Activated CD4-positive, alpha-beta T cell treated with anti-CD3 and anti-CD28 coated beads, Interleukin-2, amount 10 ng/mL, durations not matched to agents 24 days and 14 days (primary cell): Measurements from ENCODE around the gene RHOBTB3. TPM values are rescaled to one million over a fixed set of nuclear protein-coding genes. Genes with fewer than 3 reads are reported as not detected.

Source experiments
- DNase-seq: peaks from one replicate; pipeline ENCODE4 v3.0.0; 2022
- H3K27ac Mint-ChIP-seq: one replicate; pipeline ENCODE4 v1.8.0; 2022; ENCODE audit warnings: mild to moderate bottlenecking, mixed read lengths
- H3K27me3 Mint-ChIP-seq: one replicate; pipeline ENCODE4 v1.8.0; 2022; ENCODE audit warnings: mixed read lengths
- H3K36me3 Mint-ChIP-seq: one replicate; pipeline ENCODE4 v1.8.0; 2022; ENCODE audit warnings: low read depth, mild to moderate bottlenecking, mixed read lengths
- H3K4me1 Mint-ChIP-seq: one replicate; pipeline ENCODE4 v1.8.0; 2021; ENCODE audit warnings: mixed read lengths
- H3K4me3 Mint-ChIP-seq: one replicate; pipeline ENCODE4 v1.8.0; 2022; ENCODE audit warnings: mild to moderate bottlenecking, moderate library complexity, mixed read lengths
- H3K9me3 Mint-ChIP-seq: one replicate; pipeline ENCODE4 v1.8.0; 2021; ENCODE audit warnings: mixed read lengths
- intact Hi-C: fragments of 100-400 bp; cut with micrococcal nuclease; formaldehyde crosslinking; loops from one replicate; pipeline ENCODE4 v1.15.1; 2023
- total RNA-seq: library from RNA; stranded (reverse); gene quantifications from 2 replicates; pipeline ENCODE4 v1.2.3, GENCODE V29; 2022

The RHOBTB3 gene
- total RNA-seq, 1 donor from 2014 or later = 0.37 TPM

DNA sequence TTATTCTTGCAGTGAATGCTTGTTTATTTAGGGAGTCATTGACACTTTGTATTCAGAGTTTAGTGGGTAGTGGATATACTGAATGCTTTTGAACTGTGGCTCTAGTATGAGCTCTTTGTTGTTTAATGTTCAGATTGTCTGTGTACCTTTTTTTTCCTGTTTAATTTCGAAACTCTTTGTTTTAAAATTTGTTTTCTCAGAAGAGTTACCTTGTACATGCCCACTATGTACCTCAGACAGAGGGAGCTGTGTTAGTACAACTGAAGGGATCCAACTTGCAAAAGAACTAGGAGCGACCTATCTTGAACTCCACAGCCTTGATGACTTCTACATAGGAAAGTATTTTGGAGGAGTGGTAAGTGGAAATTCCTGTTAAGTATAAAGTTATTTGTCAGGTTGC is 17.0 kb downstream of the RHOBTB3 start:
- Mint-ChIP-seq H3K4me1 (peaks cover 9% of the 10 kb centered on the region), H3K36me3 (no peaks in the 10 kb centered on the region), H3K27me3 (peaks cover 28% of the 10 kb centered on the region), H3K27ac (no peak overlapping the region), H3K4me3 (no peak overlapping the region), H3K9me3 (no peaks in the 10 kb centered on the region)
- DNase-seq = no peak
- intact Hi-C loops = no loop called here

GRCh38 chr5:95754545-95754944 is 23.4 kb downstream of the RHOBTB3 start:
- no peaks in the 10 kb centered on the region for H3K36me3 Mint-ChIP-seq
- H3K27ac Mint-ChIP-seq = no peak overlapping the region
- DNase-seq = no peak
- no peak overlapping the region for H3K4me3 Mint-ChIP-seq
- intact Hi-C loops = no loop called here
- peaks cover 33% of the 10 kb centered on the region for H3K27me3 Mint-ChIP-seq
- H3K9me3 Mint-ChIP-seq = no peaks in the 10 kb centered on the region
- H3K4me1 Mint-ChIP-seq = peaks cover 3% of the 10 kb centered on the region

DNA sequence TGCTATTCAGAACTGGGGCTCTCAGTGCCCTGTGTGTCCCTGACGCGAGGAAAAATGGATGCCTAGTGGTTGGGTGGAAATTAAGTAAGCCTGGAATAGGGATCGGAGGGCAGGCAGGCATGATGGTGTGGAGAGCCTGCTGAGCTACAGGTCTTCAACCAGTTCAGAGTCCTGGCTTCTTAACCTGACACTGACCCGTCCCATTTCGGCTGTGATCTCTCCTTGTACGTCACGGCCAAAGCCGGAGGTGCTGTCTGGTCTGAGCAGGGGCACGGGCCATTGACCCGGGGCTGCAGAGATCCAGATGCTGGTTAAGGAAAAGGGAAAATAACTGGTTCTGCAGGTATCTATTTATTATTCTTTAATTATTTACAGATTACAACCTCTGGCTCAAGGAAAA is 27.9 kb downstream of the RHOBTB3 start:
- H3K27me3 Mint-ChIP-seq = peaks cover 39% of the 10 kb centered on the region
- no peak overlapping the region for H3K27ac Mint-ChIP-seq
- H3K9me3 Mint-ChIP-seq = no peaks in the 10 kb centered on the region
- no peak overlapping the region for H3K4me3 Mint-ChIP-seq
- peaks cover 23% of the 10 kb centered on the region for H3K4me1 Mint-ChIP-seq
- no peaks in the 10 kb centered on the region for H3K36me3 Mint-ChIP-seq
- DNase-seq = no peak
- intact Hi-C loops = no loop called here

GRCh38 chr5:95759634-95760033 is 28.5 kb downstream of the RHOBTB3 start:
- H3K27me3 Mint-ChIP-seq = peaks cover 38% of the 10 kb centered on the region
- no peak overlapping the region for H3K4me3 Mint-ChIP-seq

DNA sequence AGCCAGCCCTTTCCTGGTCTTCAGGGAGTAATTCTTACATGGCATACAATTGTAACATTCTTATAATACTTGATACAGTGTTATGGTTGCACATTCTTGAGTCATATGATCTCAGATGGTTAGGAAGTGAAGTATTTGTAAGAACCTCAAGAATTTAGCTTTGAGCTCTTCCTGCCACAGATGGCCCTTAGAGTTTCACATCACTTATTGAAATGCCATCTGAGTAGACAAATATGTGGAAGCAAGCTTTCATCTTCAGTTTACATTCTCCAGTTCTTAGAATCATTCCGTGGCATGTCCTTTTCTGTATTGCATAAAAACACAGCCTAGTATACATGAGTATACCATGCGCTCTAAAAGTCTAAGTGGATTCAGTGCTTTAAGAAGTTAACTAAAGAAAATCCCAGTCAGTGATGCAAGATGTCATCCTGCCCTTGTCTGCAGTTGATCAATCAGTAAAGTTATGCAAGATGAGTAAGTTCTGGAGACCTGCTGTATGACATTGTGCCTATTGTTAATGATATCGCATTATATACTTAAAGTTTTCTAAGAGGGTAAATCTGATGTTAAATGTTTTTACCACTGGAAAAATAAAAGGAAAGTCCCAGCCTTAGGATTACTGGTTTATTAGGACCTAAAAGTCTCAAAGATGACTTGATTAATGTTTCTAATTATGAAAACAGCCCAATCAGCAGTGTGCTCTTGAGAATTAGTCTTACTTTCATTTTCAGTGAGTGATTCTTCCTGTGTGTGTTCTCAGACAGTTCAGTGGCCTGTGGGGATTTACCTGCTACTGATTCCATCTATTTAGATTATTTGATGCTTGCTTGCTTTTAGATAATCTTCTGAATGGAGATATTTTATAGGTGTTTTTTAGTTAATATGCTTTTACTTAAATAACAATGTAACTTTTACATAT is 29.4 kb downstream of the RHOBTB3 start:
- Mint-ChIP-seq H3K4me3 (peak overlapping the region; percentile 68), H3K9me3 (no peaks in the 10 kb centered on the region), H3K27me3 (peaks cover 42% of the 10 kb centered on the region), H3K4me1 (peaks cover 23% of the 10 kb centered on the region), H3K27ac (peak overlapping the region; percentile 77), H3K36me3 (no peaks in the 10 kb centered on the region)
- no peak for DNase-seq
- intact Hi-C loops = loop anchor here (1.0 to 10.0 kb wide), 5 partner anchors 13 to 206 kb away; partner anchors contain the start of genes ARSK, GLRX, RFESD and SKIC3

More at GRCh38 chr5:95759634-95760033, 28.5 kb downstream of the RHOBTB3 start:
- intact Hi-C loops = loop anchor here (1.0 to 10.0 kb wide), 5 partner anchors 12 to 205 kb away; partner anchors contain the start of genes ARSK, GLRX, RFESD and SKIC3
- H3K27ac Mint-ChIP-seq = no peak overlapping the region
- H3K36me3 Mint-ChIP-seq = no peaks in the 10 kb centered on the region
- no peak for DNase-seq
- H3K9me3 Mint-ChIP-seq = no peaks in the 10 kb centered on the region
- peaks cover 23% of the 10 kb centered on the region for H3K4me1 Mint-ChIP-seq

DNA sequence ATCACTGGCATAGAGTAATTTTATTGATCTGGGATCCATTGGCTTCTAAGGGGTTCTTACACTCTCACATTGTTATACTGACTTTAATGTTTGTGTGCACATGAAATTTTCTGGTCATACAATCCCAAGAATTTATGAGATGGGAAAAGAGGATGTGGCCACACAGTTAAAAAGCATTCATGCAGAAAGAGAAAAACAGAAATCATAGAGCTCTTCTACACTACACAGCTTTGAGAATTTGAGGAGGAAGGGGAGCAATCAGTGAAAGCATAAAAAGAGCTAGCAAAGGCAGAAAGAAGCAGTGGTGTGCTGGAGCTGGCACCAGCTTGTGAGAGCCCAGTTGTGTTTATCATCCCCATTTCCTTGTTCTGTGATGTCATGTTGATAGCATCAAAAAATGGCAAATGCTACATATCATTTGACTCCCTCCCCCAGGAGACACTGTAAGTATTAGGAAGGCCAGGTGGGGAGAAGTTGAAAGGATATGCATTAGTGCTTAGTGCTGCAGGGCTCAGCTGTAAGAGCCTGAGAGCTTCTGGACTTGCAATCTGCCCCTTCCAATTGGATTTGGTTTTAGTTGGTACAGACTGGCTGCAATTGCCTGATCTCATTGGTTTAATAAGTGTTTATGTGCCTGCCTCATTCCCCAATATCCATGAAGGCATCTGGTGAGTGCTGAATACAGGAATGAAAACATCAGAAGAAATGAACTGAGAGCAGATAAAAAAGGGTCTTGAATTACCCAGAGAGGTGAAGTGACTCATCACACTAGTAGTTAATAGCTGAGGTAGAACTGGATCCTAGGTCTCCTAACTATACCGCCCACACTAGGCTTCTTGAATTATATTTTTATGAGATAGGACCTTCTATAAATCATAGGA is 30.9 kb downstream of the RHOBTB3 start:
- H3K36me3 Mint-ChIP-seq = no peaks in the 10 kb centered on the region

GRCh38 chr5:95762652-95763041 is 31.5 kb downstream of the RHOBTB3 start:
- intact Hi-C loops = loop anchor here (10.0 kb wide), 1 partner anchor 208 kb away; the partner anchor contains the start of genes ARSK and SKIC3
- no peaks in the 10 kb centered on the region for H3K36me3 Mint-ChIP-seq
- H3K27me3 Mint-ChIP-seq = peaks cover 41% of the 10 kb centered on the region

More for the DNA sequence above, 30.9 kb downstream of the RHOBTB3 start:
- peaks cover 44% of the 10 kb centered on the region for H3K27me3 Mint-ChIP-seq
- no peak overlapping the region for H3K4me3 Mint-ChIP-seq
- DNase-seq = no peak
- peaks cover 23% of the 10 kb centered on the region for H3K4me1 Mint-ChIP-seq
- H3K9me3 Mint-ChIP-seq = no peaks in the 10 kb centered on the region
- intact Hi-C loops = loop anchor here (10.0 kb wide), 1 partner anchor 207 kb away; the partner anchor contains the start of genes ARSK and SKIC3
- no peak overlapping the region for H3K27ac Mint-ChIP-seq

DNA sequence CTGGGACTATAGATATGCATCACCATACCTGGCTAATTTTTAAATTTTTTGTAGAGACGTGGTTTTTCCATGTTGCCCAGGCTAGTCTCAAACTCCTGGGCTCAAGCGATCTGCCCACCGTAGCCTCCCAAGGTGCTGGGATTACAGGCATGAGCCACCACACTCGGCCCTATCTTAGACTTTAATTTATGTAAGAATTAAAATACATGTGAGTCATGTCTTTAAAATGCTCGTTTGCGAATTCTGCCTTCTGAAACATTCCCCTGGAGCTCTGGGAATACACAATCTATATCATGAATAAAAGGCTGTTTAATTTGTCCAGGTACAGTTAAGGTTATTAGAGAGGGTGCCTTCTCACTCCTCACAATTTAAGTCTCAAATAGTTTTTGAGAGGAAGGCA is 32.8 kb downstream of the RHOBTB3 start:
- Mint-ChIP-seq H3K4me3 (no peak overlapping the region), H3K4me1 (peaks cover 23% of the 10 kb centered on the region), H3K27ac (no peak overlapping the region), H3K9me3 (no peaks in the 10 kb centered on the region), H3K27me3 (peaks cover 37% of the 10 kb centered on the region), H3K36me3 (no peaks in the 10 kb centered on the region)
- no peak for DNase-seq
- intact Hi-C loops = loop anchor here (10.0 kb wide), 1 partner anchor 209 kb away; the partner anchor contains the start of genes ARSK and SKIC3

More at GRCh38 chr5:95762652-95763041, 31.5 kb downstream of the RHOBTB3 start:
- Mint-ChIP-seq H3K9me3 (no peaks in the 10 kb centered on the region), H3K4me1 (peaks cover 23% of the 10 kb centered on the region), H3K4me3 (no peak overlapping the region), H3K27ac (no peak overlapping the region)
- no peak for DNase-seq

- intact Hi-C loops = loop anchor here (10.0 kb wide), 1 partner anchor 214 kb away; the partner anchor contains the start of genes ARSK and SKIC3
- no peak for DNase-seq
- Mint-ChIP-seq H3K27ac (no peak overlapping the region), H3K4me1 (no peaks in the 10 kb centered on the region), H3K9me3 (no peaks in the 10 kb centered on the region), H3K4me3 (no peak overlapping the region), H3K27me3 (peaks cover 46% of the 10 kb centered on the region), H3K36me3 (no peaks in the 10 kb centered on the region)
These were observed 37.6 kb downstream of the RHOBTB3 start for GRCh38 chr5:95768731-95769130.

DNA sequence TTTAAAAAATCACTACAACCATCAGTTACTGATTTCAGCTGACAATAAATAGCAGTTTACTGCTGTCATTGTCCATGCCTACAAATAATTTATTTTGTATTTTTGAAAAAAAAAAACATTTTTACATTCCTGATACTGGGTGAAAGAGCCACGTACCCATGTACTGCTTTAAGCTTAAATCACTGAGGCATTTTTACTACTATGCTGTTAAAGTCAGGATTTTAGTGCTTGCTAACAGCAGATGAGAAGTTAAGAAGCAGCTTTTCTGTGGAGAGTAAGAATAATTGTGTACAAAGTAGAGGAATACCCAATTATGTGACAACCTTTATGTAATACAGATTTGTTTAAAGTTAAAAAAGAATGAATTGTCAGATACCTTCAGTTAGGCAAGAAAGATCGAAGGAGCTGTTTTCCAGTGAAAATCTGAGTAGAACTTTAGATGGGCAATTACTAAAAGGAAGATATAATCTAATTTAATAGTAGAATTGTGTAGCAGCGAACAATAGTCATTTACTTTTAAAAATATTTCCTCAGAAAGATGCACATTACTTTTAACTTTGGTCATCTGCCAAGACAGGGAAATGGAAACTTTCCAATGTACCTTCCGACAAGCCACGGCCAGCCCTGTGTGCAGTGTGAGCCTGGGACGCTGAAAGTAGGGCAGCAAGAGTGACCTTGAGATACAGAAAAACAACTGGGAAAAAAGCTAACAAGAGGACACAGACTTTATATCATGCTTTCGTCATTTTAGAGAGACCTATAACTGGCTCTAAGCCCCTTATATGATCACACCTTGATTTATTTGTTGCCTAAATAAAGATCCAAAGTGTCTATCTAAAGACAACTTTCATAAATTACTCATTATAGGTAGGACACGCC is 39.9 kb downstream of the RHOBTB3 start:
- Mint-ChIP-seq H3K36me3 (no peaks in the 10 kb centered on the region), H3K4me1 (no peaks in the 10 kb centered on the region), H3K9me3 (no peaks in the 10 kb centered on the region), H3K4me3 (no peak overlapping the region), H3K27me3 (peaks cover 34% of the 10 kb centered on the region), H3K27ac (no peak overlapping the region)
- intact Hi-C loops = no loop called here
- no peak for DNase-seq

- intact Hi-C loops = no loop called here
- no peaks in the 10 kb centered on the region for H3K36me3 Mint-ChIP-seq
- H3K27me3 Mint-ChIP-seq = peaks cover 30% of the 10 kb centered on the region
- no peaks in the 10 kb centered on the region for H3K4me1 Mint-ChIP-seq
- no peak overlapping the region for H3K27ac Mint-ChIP-seq
- no peaks in the 10 kb centered on the region for H3K9me3 Mint-ChIP-seq
- no peak for DNase-seq
- no peak overlapping the region for H3K4me3 Mint-ChIP-seq
These were observed 40.8 kb downstream of the RHOBTB3 start for GRCh38 chr5:95771892-95772291.

GRCh38 chr5:95773335-95774059 is 42.4 kb downstream of the RHOBTB3 start:
- H3K27ac Mint-ChIP-seq = no peak overlapping the region
- H3K9me3 Mint-ChIP-seq = no peaks in the 10 kb centered on the region
- no peaks in the 10 kb centered on the region for H3K4me1 Mint-ChIP-seq
- peaks cover 29% of the 10 kb centered on the region for H3K27me3 Mint-ChIP-seq
- no peaks in the 10 kb centered on the region for H3K36me3 Mint-ChIP-seq
- DNase-seq = no peak
- intact Hi-C loops = no loop called here
- no peak overlapping the region for H3K4me3 Mint-ChIP-seq
